ENCODE measurements around the gene FSCN2.
"Not testable (repeated sequence)": the region's sequence is repeated elsewhere in the genome, so short reads cannot be mapped to it uniquely, and the experiment has no call there.

The FSCN2 gene

GRCh38 chr17:81578561-81579225, 50.5 kb downstream of the FSCN2 start:
- DNase-seq (ENCODE audit: low spot score): no peak

- DNase-seq (ENCODE audit: low spot score): no peak
These were observed 51.1 kb downstream of the FSCN2 start for GRCh38 chr17:81579298-81579697.

GRCh38 chr17:81579821-81580321, 51.7 kb downstream of the FSCN2 start:
- DNase-seq (ENCODE audit: low spot score): no peak

GRCh38 chr17:81580481-81580880, 52.3 kb downstream of the FSCN2 start:
- DNase-seq (ENCODE audit: low spot score): no peak

- no peak for DNase-seq (ENCODE audit: low spot score)
These were observed 53.6 kb downstream of the FSCN2 start for GRCh38 chr17:81581758-81582157.

- DNase-seq (ENCODE audit: low spot score): no peak
These were observed 54.2 kb downstream of the FSCN2 start for GRCh38 chr17:81582341-81582740.

- no peak for DNase-seq (ENCODE audit: low spot score)
These were observed 54.6 kb downstream of the FSCN2 start for GRCh38 chr17:81582749-81583148.

- DNase-seq (ENCODE audit: low spot score): no peak
These were observed 55.6 kb downstream of the FSCN2 start for GRCh38 chr17:81583589-81584342.

GRCh38 chr17:81584771-81585170, 56.6 kb downstream of the FSCN2 start:
- not testable (repeated sequence) for DNase-seq (ENCODE audit: low spot score)

- no peak for DNase-seq (ENCODE audit: low spot score)
These were observed 57.9 kb downstream of the FSCN2 start for GRCh38 chr17:81586096-81586495.

All from ecto neural progenitor cell (in vitro differentiated cells).